Right forelimb (tissue), 1 donor: ENCODE measurements around the gene KRT16.
"Not testable (repeated sequence)": the region's sequence is repeated elsewhere in the genome, so short reads cannot be mapped to it uniquely, and the experiment has no call there.

Experiments used
- DNase-seq: peaks from one replicate; pipeline ENCODE4 v3.0.0-alpha.2; 2018

Gene KRT16

DNA sequence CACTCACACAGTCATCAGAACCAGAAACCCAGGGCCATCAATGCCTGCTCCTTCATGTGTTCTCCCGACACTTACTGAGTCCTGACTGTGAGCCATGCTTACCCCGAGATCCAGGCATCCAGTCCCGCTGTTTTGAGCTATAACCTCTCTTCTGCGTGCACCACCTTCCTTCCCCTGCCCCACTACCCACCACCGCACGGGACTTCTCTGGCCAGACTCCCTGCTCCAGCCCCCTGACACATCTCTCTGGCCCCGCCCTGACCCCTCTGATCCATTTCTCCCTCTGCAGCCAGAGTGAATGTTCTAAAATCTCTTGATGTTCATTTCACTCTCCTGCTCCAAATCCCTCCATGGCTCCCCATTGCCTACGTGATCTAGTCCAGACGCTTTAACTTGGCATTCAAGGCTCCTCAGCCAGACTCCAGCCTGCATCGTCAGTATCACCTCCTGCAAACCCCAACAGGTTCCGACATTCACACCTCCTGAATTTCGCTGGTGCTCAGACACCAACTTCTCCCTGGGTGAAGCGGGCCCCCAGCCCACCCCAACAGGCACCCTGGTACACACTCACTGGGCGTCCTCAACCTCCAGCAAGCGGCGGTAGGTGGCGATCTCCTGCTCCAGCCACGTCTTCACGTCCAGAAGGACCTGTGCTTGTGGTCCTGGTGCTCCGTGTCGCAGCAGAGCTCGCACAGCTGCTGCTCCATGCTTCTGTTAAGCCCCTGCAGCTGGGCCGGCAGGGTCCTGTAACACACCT is 14.9 kb upstream of the KRT16 start:
- no peak for DNase-seq

DNA sequence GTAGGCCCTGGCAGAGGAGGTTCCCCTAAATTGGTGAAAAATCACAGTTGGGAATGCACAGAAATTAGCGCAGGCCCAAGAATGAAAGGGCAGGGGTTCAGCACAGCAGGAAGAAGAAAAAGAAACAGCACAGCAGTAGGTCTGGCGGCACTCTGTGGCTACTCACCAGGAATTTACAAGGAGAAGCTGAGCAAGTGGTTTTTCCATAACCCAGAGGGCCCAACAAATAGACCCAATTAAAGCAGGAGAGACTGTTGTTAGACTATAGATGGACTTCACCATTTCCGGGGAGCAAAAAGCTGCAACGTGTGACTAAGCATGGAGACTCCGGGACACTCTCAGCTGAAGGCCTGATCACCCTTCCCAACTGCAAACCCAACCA is 14.3 kb upstream of the KRT16 start:
- DNase-seq, result not testable (repeated sequence)

- DNase-seq, result not testable (repeated sequence)
Observed at GRCh38 chr17:41626028-41626913, 13.7 kb upstream of the KRT16 start.

DNA sequence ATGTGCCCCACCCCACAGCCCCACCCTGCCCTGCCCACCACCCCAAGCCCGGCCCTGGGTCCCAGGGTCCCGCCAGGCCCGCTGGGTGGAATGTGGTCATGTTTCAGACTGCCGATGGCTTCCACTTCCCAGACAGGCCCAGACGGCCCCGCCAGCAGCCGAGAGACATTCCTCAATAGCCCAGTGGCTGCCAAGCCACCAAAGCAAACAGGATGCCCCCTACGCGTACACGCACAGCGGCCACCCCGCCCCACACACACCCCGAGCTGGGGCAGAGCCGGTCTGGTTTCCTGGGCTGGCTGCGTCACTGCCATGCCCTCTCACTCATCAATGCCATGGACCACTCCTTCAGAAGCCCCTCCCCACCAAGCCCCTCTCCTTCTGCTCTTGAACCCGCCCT is 13.0 kb upstream of the KRT16 start:
- DNase-seq, result no peak

DNA sequence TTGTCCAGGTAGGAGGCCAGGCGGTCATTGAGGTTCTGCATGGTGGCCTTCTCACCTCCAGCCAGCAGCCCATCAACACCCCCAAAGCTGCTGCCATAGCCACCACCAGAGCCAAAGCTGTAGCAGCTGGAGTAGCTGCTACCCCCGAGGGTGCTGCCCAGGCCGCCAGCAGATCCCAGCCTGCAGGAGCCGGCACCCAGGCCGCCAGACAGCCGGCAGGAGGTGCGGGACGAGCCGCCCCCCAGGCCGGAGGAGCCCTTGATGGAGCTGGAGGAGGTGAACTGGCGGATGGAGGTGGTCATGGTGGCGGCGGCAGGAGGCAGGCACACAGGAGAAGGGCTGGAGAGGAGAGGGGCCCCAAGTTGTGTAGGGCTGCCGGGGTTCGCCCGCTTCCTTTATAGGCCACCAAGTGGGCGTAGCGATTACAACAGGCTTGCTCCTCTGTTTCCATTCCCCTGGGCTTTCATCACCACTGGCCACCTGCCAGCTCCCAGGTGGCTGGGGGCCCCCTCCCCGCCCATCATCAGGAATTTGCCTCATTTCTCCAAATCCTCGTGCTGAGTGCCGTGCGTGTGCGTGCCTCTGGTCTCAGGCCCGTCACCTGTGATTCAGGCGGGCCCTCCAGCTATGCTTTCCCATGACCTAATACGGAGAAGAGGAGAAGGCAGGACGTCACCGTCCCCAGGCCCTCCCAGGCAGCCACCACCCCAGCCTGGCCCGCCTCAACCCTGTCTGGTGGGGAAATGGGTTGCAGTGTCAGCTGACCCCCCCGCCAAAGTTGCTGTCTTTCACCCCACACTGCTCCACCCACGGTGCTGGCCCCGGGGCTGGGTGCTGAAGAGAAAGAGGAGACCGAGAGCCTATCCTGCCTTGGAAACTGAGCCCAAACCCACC is 11.9 kb upstream of the KRT16 start, which contains the start of gene KRT17:
TSS of gene KRT17 (minus strand) at position 368 of the 894 bp plus-strand sequence. CDS start at position 302, 66 bp downstream.
- no peak for DNase-seq

GRCh38 chr17:41623184-41623861 is 10.8 kb upstream of the KRT16 start:
- not testable (repeated sequence) for DNase-seq

DNA sequence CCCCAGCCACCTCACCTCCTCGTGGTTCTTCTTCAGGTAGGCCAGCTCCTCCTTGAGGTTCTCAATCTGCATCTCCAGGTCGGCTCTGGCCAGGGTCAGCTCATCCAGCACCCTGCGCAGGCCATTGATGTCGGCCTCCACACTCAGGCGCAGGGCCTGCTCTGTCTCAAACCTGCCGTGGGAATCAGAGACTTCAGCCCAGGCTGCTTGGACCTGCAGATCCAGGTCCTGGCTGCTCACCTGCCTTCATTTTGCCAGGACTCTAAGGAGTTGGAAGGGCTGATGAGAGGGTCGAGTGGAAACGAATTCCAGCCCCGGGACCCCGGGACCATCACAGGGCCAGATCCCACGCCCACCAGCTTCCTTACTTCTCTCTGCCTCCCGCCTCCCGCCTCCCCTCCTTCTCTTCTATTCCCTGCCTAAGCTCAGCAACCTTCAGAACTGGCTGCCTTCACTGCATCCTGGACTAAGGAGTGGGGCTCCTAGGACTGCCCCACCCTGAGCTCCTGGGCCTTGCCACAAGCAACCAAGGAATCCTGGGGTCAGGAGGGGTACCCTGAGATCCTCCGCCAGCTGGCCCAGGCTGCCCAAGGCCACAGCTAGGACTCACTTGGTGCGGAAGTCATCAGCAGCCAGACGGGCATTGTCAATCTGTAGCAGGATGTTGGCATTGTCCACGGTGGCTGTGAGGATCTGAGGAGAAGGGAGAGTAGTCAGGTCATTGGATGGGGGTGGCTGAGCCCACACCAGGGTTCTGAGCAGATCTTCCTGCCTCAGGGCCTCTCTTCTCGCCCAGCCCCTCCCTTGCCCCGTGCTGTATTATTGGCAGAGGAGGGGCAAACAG is 10.0 kb upstream of the KRT16 start:
- not testable (repeated sequence) for DNase-seq

GRCh38 chr17:41621916-41622315 is 9.3 kb upstream of the KRT16 start:
- no peak for DNase-seq

GRCh38 chr17:41621435-41621817 is 8.9 kb upstream of the KRT16 start:
- not testable (repeated sequence) for DNase-seq

DNA sequence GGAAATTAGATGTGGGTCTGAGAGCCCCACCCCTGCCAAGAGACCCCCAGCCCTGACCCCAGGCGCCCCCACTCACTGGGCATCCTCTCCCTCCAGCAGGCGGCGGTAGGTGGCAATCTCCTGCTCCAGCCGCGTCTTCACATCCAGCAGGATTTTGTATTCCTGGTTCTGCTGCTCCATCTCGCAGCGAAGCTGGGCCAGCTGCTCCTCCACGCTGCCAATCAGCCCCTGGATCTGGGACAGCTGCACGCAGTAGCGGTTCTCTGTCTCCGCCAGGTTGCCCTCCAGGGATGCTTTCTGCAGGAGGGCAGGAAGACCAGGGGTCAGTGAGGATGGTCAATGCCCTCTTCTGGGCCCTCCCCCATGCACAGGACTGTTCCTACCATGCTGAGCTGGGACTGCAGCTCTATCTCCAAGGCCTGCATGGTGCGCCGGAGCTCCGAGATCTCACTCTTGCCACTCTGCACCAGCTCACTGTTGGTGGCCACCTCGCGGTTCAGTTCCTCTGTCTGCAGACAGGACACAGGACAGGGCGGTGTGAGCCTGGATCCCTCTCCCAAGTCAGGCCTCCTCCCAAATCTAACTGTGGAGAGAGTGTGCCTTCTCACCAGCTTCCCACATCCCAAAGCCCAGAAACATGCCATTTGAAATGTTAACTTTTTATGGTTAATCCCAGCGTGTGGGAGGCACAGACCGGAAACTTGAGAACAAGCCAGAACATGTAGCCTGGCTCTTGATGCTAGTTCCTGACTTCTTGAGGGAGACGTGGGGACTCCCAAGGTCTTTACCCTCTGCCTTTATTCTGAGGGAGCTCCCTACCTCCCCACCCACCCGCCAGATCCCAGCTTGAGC is 8.2 kb upstream of the KRT16 start:
- DNase-seq, result no peak

GRCh38 chr17:41619927-41620582 is 7.5 kb upstream of the KRT16 start:
- not testable (repeated sequence) for DNase-seq

GRCh38 chr17:41619036-41619926 is 6.7 kb upstream of the KRT16 start:
- DNase-seq, result no peak

DNA sequence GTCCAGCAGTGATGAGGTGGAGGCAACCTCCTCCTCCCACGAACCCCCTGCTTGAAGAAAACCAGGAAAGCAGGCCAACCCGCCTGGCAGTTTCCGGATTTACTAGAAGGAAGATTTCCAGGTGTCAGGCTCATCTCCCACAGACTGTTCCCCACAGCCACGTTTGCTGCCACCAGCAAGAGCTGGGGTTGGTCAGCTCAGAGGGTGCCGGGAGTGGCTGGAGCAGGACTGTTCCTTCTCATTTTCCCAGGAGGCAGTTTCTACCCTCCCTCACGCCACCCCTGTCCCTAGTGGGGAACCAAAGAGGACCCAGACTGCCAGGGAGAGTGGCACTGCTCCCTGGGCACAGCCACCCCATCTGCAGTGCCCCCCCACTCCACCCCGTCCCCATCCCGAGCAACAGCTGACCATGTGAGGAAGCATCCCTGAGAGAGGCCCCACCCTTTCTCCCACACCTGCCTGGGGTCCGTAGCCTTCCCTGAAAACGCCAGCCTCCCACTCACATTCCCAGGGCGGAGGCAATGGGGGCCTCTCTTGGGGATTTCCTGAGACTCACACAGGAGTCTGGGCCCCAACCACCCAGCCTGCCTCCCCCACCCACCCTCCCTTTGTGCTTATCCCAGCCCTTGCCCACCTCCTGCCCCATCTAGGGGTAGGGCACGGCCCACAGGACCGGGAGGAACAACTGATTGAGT is 5.9 kb upstream of the KRT16 start:
- no peak for DNase-seq

DNA sequence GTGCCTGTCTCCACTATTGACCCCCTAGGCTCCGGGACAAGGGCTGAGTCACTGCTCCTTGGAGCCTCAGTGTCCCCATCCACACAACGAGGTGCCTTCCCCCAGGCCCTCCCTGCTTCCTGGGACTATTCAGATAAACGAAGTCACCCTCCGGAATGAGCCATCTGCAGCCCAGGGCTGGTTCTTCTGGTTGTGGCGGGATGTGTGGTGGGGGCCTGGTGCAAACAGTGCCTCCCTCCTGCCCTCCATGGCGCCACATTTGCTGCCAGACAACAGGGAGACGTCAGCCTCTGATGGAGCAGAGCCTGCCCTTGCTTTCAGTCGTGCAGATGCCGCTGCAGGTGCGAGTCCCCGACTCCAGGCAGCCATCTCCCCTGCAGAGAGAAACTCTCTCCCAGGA is 5.1 kb upstream of the KRT16 start:
- no peak for DNase-seq

- no peak for DNase-seq
Observed at GRCh38 chr17:41617136-41617535, 4.6 kb upstream of the KRT16 start.

GRCh38 chr17:41616486-41616885 is 3.9 kb upstream of the KRT16 start:
- DNase-seq, result not testable (repeated sequence)

DNA sequence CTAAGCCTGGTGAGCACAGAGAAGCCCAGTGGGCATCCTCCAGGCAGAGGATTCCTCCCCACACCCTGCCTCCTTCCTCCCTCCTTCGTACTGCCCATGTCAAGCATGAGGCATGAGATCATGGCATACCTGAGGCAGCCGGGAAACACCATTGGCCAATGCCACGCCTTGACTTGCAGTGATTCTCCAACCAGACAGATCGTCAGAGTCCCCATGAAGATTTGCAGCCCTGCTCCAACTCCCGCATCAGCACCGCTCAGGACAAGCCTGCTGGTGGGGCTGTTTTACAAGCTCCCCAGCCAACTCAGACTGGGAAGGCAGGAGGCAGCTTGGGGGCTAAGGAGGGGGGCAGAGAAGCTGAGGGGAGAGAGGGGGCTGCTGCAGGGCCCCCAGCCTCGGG is 2.9 kb upstream of the KRT16 start:
- no peak for DNase-seq

DNA sequence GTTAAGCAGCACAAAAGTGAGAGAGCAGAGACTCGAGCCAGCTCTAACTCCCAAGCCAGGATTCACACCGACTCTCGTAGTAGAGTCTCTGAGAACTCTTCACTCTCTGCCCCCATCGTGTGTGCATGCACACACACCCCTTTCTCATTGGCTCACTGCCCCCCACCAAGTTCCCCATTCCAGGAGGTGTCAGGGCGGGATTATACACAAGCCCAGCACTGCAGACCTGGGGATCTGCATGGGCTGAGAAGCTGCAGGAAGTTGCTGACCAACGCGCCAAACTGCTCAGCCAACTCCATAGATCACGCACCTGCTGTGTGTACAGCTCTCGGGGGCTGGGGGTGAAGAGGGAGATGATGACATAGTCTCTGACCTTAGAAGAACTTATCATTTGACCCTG is 2.2 kb upstream of the KRT16 start:
- not testable (repeated sequence) for DNase-seq
